Measurements from ENCODE around the gene LSS. TPM values are rescaled to one million over a fixed set of nuclear protein-coding genes. Genes with fewer than 3 reads are reported as not detected.
A peak's percentile ranks its signal among the peaks of the same experiment; 100 is the strongest.
"Not testable (repeated sequence)": the region's sequence is repeated elsewhere in the genome, so short reads cannot be mapped to it uniquely, and the experiment has no call there.

The LSS gene
- polyA plus RNA-seq, 6 donors from 2014 or later, result 6.4 to 10.5 (median 8.9) TPM

- DNase-seq, result no peak
- Mint-ChIP-seq H3K36me3 (no peaks in the 10 kb centered on the region), H3K4me1 (peaks cover 12 to 13% (median 12%) of the 10 kb centered on the region in 3 donors), H3K27me3 (no peaks in the 10 kb centered on the region), H3K4me3 (no peak overlapping the region), H3K9me3 (no peaks in the 10 kb centered on the region), H3K27ac (peak overlapping the region in 1 of 6 donors; percentile 6)
- ATAC-seq (ENCODE audit: low read depth in 2 of 2), result no peak
Measured at GRCh38 chr21:46148106-46148505, 80.5 kb downstream of the LSS start.

GRCh38 chr21:46147429-46147828 is 81.1 kb downstream of the LSS start:
- not testable (repeated sequence) for ATAC-seq (ENCODE audit: low read depth in 2 of 2); DNase-seq; H3K4me3 Mint-ChIP-seq; H3K36me3 Mint-ChIP-seq; H3K27me3 Mint-ChIP-seq; H3K27ac Mint-ChIP-seq; H3K9me3 Mint-ChIP-seq
- H3K4me1 Mint-ChIP-seq, result peaks cover 11 to 12% (median 12%) of the 10 kb centered on the region in 3 donors

- Mint-ChIP-seq H3K4me3 (no peak overlapping the region), H3K36me3 (no peaks in the 10 kb centered on the region), H3K4me1 (peaks cover 11 to 12% (median 12%) of the 10 kb centered on the region in 3 donors), H3K27ac (no peak overlapping the region), H3K27me3 (no peaks in the 10 kb centered on the region), H3K9me3 (no peaks in the 10 kb centered on the region)
- DNase-seq, result no peak
- ATAC-seq (ENCODE audit: low read depth in 2 of 2), result no peak
Measured at GRCh38 chr21:46146856-46147255, 81.7 kb downstream of the LSS start.

GRCh38 chr21:46145840-46146691 is 82.5 kb downstream of the LSS start:
- H3K27me3 Mint-ChIP-seq, result no peaks in the 10 kb centered on the region
- H3K4me1 Mint-ChIP-seq, result peaks cover 11 to 12% (median 12%) of the 10 kb centered on the region in 3 donors
- DNase-seq, result no peak
- H3K9me3 Mint-ChIP-seq, result no peaks in the 10 kb centered on the region
- H3K36me3 Mint-ChIP-seq, result no peaks in the 10 kb centered on the region
- H3K27ac Mint-ChIP-seq, result no peak overlapping the region
- no peak overlapping the region for H3K4me3 Mint-ChIP-seq
- ATAC-seq (ENCODE audit: low read depth in 2 of 2), result no peak

- ATAC-seq (ENCODE audit: low read depth in 2 of 2) (no peak), DNase-seq (no peak)
- Mint-ChIP-seq H3K4me1 (peaks cover 11 to 12% (median 12%) of the 10 kb centered on the region in 3 donors), H3K4me3 (no peak overlapping the region), H3K27ac (peak overlapping the region in 1 of 6 donors; percentile 76), H3K9me3 (no peaks in the 10 kb centered on the region), H3K27me3 (peaks cover 0 to 3% (median 2%) of the 10 kb centered on the region in 3 donors), H3K36me3 (no peaks in the 10 kb centered on the region)
Measured at GRCh38 chr21:46145159-46145839, 83.3 kb downstream of the LSS start.

GRCh38 chr21:46144464-46145070 is 84.0 kb downstream of the LSS start:
- Mint-ChIP-seq H3K27me3 (peaks cover 0 to 5% (median 3%) of the 10 kb centered on the region in 3 donors), H3K9me3 (no peaks in the 10 kb centered on the region), H3K4me1 (peaks cover 11 to 12% (median 12%) of the 10 kb centered on the region in 3 donors), H3K36me3 (no peaks in the 10 kb centered on the region), H3K4me3 (peak overlapping the region in 2 of 8 donors; percentile 32 to 81), H3K27ac (peak overlapping the region in 4 of 6 donors; percentile 11 to 98 (median 68))
- ATAC-seq (ENCODE audit: low read depth in 2 of 2) (no peak), DNase-seq (no peak)

GRCh38 chr21:46142582-46143473 is 85.7 kb downstream of the LSS start:
- no peaks in the 10 kb centered on the region for H3K36me3 Mint-ChIP-seq
- peaks cover 0 to 8% (median 3%) of the 10 kb centered on the region in 3 donors for H3K27me3 Mint-ChIP-seq
- DNase-seq (no peak), ATAC-seq (ENCODE audit: low read depth in 2 of 2) (no peak)
- H3K4me3 Mint-ChIP-seq, result peak overlapping the region in 3 of 8 donors; percentile 9 to 81 (median 20)
- H3K4me1 Mint-ChIP-seq, result peaks cover 11 to 12% (median 12%) of the 10 kb centered on the region in 3 donors
- H3K27ac Mint-ChIP-seq, result peak overlapping the region in 2 of 6 donors; percentile 70 to 76
- H3K9me3 Mint-ChIP-seq, result no peaks in the 10 kb centered on the region

- ATAC-seq (ENCODE audit: low read depth in 2 of 2) (no peak), DNase-seq (no peak)
- Mint-ChIP-seq H3K27ac (peak overlapping the region in 1 of 6 donors; percentile 64), H3K27me3 (peaks cover 0 to 14% (median 3%) of the 10 kb centered on the region in 3 donors), H3K4me1 (peaks cover 11 to 12% (median 12%) of the 10 kb centered on the region in 3 donors), H3K9me3 (no peaks in the 10 kb centered on the region), H3K36me3 (no peaks in the 10 kb centered on the region), H3K4me3 (no peak overlapping the region)
Measured at GRCh38 chr21:46141767-46142581, 86.6 kb downstream of the LSS start.

GRCh38 chr21:46140352-46141003 is 88.1 kb downstream of the LSS start:
- ATAC-seq (ENCODE audit: low read depth in 2 of 2), result not testable (repeated sequence)

GRCh38 chr21:46139686-46140085 is 88.9 kb downstream of the LSS start:
- ATAC-seq (ENCODE audit: low read depth in 2 of 2) (no peak), DNase-seq (no peak)
- Mint-ChIP-seq H3K4me1 (peaks cover 9 to 11% (median 10%) of the 10 kb centered on the region in 3 donors), H3K27me3 (peaks cover 0 to 27% (median 3%) of the 10 kb centered on the region in 3 donors), H3K4me3 (no peak overlapping the region), H3K9me3 (no peaks in the 10 kb centered on the region), H3K27ac (peak overlapping the region in 1 of 6 donors; percentile 54), H3K36me3 (no peaks in the 10 kb centered on the region)

More at GRCh38 chr21:46140352-46141003, 88.1 kb downstream of the LSS start:
- DNase-seq, H3K36me3 Mint-ChIP-seq, H3K9me3 Mint-ChIP-seq: not testable (repeated sequence)
- Mint-ChIP-seq H3K27ac (peak overlapping the region in 2 of 6 donors; percentile 63 to 70), H3K4me1 (peaks cover 11 to 12% (median 12%) of the 10 kb centered on the region in 3 donors), H3K27me3 (peaks cover 0 to 20% (median 3%) of the 10 kb centered on the region in 3 donors), H3K4me3 (peak overlapping the region in 1 of 8 donors; percentile 22)

- no peaks in the 10 kb centered on the region for H3K9me3 Mint-ChIP-seq
- H3K27ac Mint-ChIP-seq, result no peak overlapping the region
- ATAC-seq (ENCODE audit: low read depth in 2 of 2), result no peak
- H3K4me1 Mint-ChIP-seq, result peaks cover 0 to 1% (median 1%) of the 10 kb centered on the region in 3 donors
- no peaks in the 10 kb centered on the region for H3K36me3 Mint-ChIP-seq
- H3K27me3 Mint-ChIP-seq, result peaks cover 0 to 27% (median 3%) of the 10 kb centered on the region in 3 donors
- no peak overlapping the region for H3K4me3 Mint-ChIP-seq
- no peak for DNase-seq
Measured at GRCh38 chr21:46138383-46138970, 90.1 kb downstream of the LSS start.

Data from naive B cell (primary cell).